HepG2 (cell line): ENCODE measurements around the gene KCNQ1OT1. TPM values are rescaled to one million over a fixed set of nuclear protein-coding genes. Genes with fewer than 3 reads are reported as not detected.

Source experiments
- ATAC-seq: fragments of 200-7000 bp; cut with Tn5 transposase; 3 replicates; pipeline ENCODE4 v1.9.1; 2020; ENCODE audit warnings: mild to moderate bottlenecking, moderate library complexity
- BruUV-seq: library from RNA; stranded (reverse); fragments of 400-500 nt; replicated peaks from 2 replicates; lab custom pipeline; 2021; lab: Mats Ljungman, UMichigan
- CTCF ChIA-PET: fragments of 300-600 bp; formaldehyde crosslinking; extraction: SDS; loops from one replicate; lab custom pipeline; 2021; ENCODE audit warnings: low total read pairs, inconsistent platforms, low intra/inter-chr PET ratio; lab: Yijun Ruan, JAX
- POLR2A ChIA-PET: fragments of 350-600 bp; sonication (Branson Sonifier 250); formaldehyde crosslinking; loops from one replicate; lab custom pipeline; 2020; ENCODE audit warnings: antibody characterized with exemption, inconsistent platforms; lab: Yijun Ruan, JAX
- DNase-seq: peaks from one replicate; pipeline ENCODE4 v3.0.0-alpha.2; 2015; ENCODE audit warnings: low spot score
- FAIRE-seq: peaks from 3 replicates; lab custom pipeline; 2011; peaks lifted over from hg19 to GRCh38; lab: Jason Lieb, UNC
- H2AFZ ChIP-seq: one replicate; pipeline ENCODE4 v1.6.1; 2011; ENCODE audit warnings: low read length, inconsistent platforms
- H3K27ac ChIP-seq: fragments of 300-600 bp; 3 replicates; pipeline ENCODE4 v1.8.0; 2011; ENCODE audit warnings: mixed run types, mild to moderate bottlenecking, mixed read lengths, low read length, inconsistent platforms; ENCODE audit not compliant: insufficient read depth; ENCODE audit errors: extremely low read length
- H3K27me3 ChIP-seq, 2 experiments: fragments of 200-600 bp in 1 of 2; 2 replicates in 1 of 2; 3 replicates in 1 of 2; pipeline versions ENCODE4 v1.6.0 to v1.8.0; 2011; ENCODE audit warnings: low read length in 2 of 2, mild to moderate bottlenecking in 2 of 2, moderate library complexity in 2 of 2, inconsistent platforms in 1 of 2; ENCODE audit not compliant: insufficient read depth in 2 of 2, control insufficient read depth in 1 of 2
- H3K36me3 ChIP-seq, 2 experiments: fragments of 200-600 bp in 1 of 2; replicated peaks in 1 of 2; 2 replicates in 1 of 2; 3 replicates in 1 of 2; pipeline versions ENCODE4 v1.5.1 to v1.8.0; 2011; ENCODE audit warnings: low read length in 2 of 2, inconsistent platforms in 1 of 2; ENCODE audit not compliant: insufficient read depth in 2 of 2, control insufficient read depth in 1 of 2
- H3K4me1 ChIP-seq: 2 replicates; pipeline ENCODE4 v1.5.1; 2012; ENCODE audit warnings: low read length, inconsistent platforms; ENCODE audit not compliant: insufficient read depth
- H3K4me2 ChIP-seq: 2 replicates; pipeline ENCODE4 v1.6.0; 2011; ENCODE audit warnings: low read depth, low read length, inconsistent platforms
- H3K4me3 ChIP-seq, 3 experiments: fragments of 200-600 bp in 1 of 3; sonication (generic), shearing (Covaris generic) in 1 of 3; replicated peaks in 1 of 3; 2 replicates each; pipeline ENCODE4 v1.5.1; 2011 to 2016; ENCODE audit warnings: low read length in 3 of 3, inconsistent platforms in 2 of 3, low read depth in 2 of 3, mild to moderate bottlenecking in 2 of 3, control low read depth in 1 of 3, mixed read lengths in 1 of 3; ENCODE audit not compliant: insufficient read depth in 1 of 3
- H3K79me2 ChIP-seq: one replicate; pipeline ENCODE4 v1.6.1; 2011; ENCODE audit warnings: low read length, inconsistent platforms; ENCODE audit not compliant: insufficient read depth
- H3K9ac ChIP-seq: 2 replicates; pipeline ENCODE4 v1.6.0; 2011; ENCODE audit warnings: mild to moderate bottlenecking, low read depth, low read length, inconsistent platforms; ENCODE audit not compliant: insufficient read depth
- H3K9me3 ChIP-seq: 2 replicates; pipeline ENCODE4 v1.5.1; 2012; ENCODE audit warnings: mild to moderate bottlenecking, low read length
- H4K20me1 ChIP-seq: 2 replicates; pipeline ENCODE4 v1.6.0; 2011; ENCODE audit warnings: inconsistent platforms, mild to moderate bottlenecking, low read length, moderate library complexity; ENCODE audit not compliant: insufficient read depth
- CHD4 ChIP-seq: fragments of 200-600 bp; sonication (generic); IDR thresholded peaks from 2 replicates; pipeline ENCODE4 v1.7.0; 2017; ENCODE audit warnings: mild to moderate bottlenecking, low read length, borderline replicate concordance
- ERF ChIP-seq: IDR thresholded peaks from 2 replicates; pipeline ENCODE4 v1.6.1; 2018; ENCODE audit warnings: missing biosample characterization, missing genetic modification reagents
- ZNF280D ChIP-seq: sonication (generic); formaldehyde crosslinking; IDR thresholded peaks from 2 replicates; pipeline ENCODE4 v1.5.1; 2020; ENCODE audit warnings: mild to moderate bottlenecking, missing genetic modification reagents
- ZNF607 ChIP-seq: sonication (generic); formaldehyde crosslinking; IDR thresholded peaks from 2 replicates; pipeline ENCODE4 v1.5.1; 2020; ENCODE audit warnings: missing genetic modification reagents, mild to moderate bottlenecking, borderline replicate concordance
- ZNF629 ChIP-seq: sonication (generic); formaldehyde crosslinking; conservative IDR thresholded peaks from 2 replicates; pipeline ENCODE4 v1.5.0; 2020; ENCODE audit warnings: missing genetic modification reagents
- WGBS: methylation state at CpG from one replicate; pipeline ENCODE4 v1.1.6; 2017; ENCODE audit warnings: low lambda C conversion rate; 5-methylcytosine and 5-hydroxymethylcytosine counted together
- in situ Hi-C: cut with HindIII; loops from 2 replicates; pipeline ENCODE4 v1.10.0; 2017; ENCODE audit warnings: low pct_unique_long_range_greater_than_20kb; ENCODE audit not compliant: extremely low pct_ligation_motif_present
- intact Hi-C: fragments of 100-400 bp; cut with micrococcal nuclease; formaldehyde crosslinking; loops from one replicate; pipeline ENCODE4 v1.10.0; 2022; ENCODE audit not compliant: unreplicated experiment
- polyA plus RNA-seq, 8 experiments: library from polyadenylated mRNA; depleted of rRNA in 3 of 8; stranded (reverse) in 7 of 8; unstranded in 1 of 8; fragments of >200 nt; fragmentation: Illumina TruSeq in 4 of 8; extraction: Trizol in 4 of 8; gene quantifications; 2 replicates each; pipeline versions ENCODE4 v1.2.1 to v1.2.3, GENCODE V29; 2011 to 2016; ENCODE audit warnings: low read depth in 4 of 8, missing spikeins in 1 of 8, mixed read lengths in 1 of 8; ENCODE audit not compliant: insufficient read depth in 1 of 8
- total RNA-seq, 5 experiments: library from RNA; depleted of rRNA; stranded (reverse); fragments of >200 nt; fragmentation: Illumina TruSeq; extraction: Trizol; gene quantifications; 2 replicates each; pipeline ENCODE4 v1.2.3, GENCODE V29; 2016; ENCODE audit warnings: low read depth in 1 of 5
- TF ChIP-seq, protein P1 (sequence below): sonication (generic); formaldehyde crosslinking; IDR thresholded peaks from 2 replicates; pipeline ENCODE4 v1.4.0; 2020; ENCODE audit warnings: missing genetic modification reagents, borderline replicate concordance

KCNQ1OT1 gene
- total and polyA plus RNA-seq, 2 of the 13 experiments (the other 11 are each of a cell fraction or from before 2014, with no cell fraction given): 1.3 to 18.9 TPM

- TF ChIP-seq ZNF280D (CRISPR knock-in tag): no peak
- TF ChIP-seq, protein P1, sequence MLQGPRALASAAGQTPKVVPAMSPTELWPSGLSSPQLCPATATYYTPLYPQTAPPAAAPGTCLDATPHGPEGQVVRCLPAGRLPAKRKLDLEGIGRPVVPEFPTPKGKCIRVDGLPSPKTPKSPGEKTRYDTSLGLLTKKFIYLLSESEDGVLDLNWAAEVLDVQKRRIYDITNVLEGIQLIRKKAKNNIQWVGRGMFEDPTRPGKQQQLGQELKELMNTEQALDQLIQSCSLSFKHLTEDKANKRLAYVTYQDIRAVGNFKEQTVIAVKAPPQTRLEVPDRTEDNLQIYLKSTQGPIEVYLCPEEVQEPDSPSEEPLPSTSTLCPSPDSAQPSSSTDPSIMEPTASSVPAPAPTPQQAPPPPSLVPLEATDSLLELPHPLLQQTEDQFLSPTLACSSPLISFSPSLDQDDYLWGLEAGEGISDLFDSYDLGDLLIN (CRISPR knock-in tag): no peak
- no peak for TF ChIP-seq ERF (CRISPR knock-in tag)
- TF ChIP-seq CHD4: no peak
Measured at GRCh38 chr11:2708151-2708581, 8.4 kb upstream of the KCNQ1OT1 start (continued).

DNA sequence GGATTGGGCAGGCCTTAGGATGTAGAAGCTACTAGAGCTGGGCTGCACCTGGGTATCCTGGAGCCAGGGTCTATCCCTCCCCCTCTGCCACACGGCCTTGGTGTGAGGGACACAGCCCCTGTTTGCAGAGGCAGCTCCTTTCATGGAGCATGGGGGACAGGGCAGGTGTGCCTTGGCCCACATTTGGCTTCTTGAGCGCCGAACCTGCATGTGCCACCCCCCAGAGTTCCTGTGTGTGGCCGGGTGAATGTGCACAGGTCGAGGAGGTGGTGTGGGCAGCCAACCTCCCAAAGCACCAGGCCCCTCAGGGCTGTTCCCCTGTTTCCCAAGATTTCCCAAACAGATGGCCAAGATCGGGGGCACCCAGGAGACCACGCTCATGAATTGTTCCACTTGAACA, 7.9 kb upstream of the KCNQ1OT1 start:
- POLR2A ChIA-PET: interaction anchor here (1.2 to 1.3 kb wide), 2 partner anchors 8 to 25 kb away, joined by 4 to 5 read pairs; partner anchors contain the start of gene KCNQ1OT1
- H3K9me3 ChIP-seq: peaks cover 15% of the 10 kb centered on the region
- no peak overlapping the region for H3K4me3 ChIP-seq
- H3K79me2 ChIP-seq: no peaks in the 10 kb centered on the region
- no peak overlapping the region for H3K4me2 ChIP-seq
- no peak for DNase-seq
- peaks cover 9 to 27% of the 10 kb centered on the region in 2 experiments for H3K27me3 ChIP-seq
- TF ChIP-seq ZNF607 (CRISPR knock-in tag): no peak
- TF ChIP-seq ZNF629 (CRISPR knock-in tag): peak; percentile 64
- no peak for FAIRE-seq
- no peak overlapping the region for H3K9ac ChIP-seq
- H3K4me1 ChIP-seq: peaks cover 14% of the 10 kb centered on the region
- no peaks in the 10 kb centered on the region for H3K36me3 ChIP-seq
- no peak overlapping the region for H3K27ac ChIP-seq
- no TSS peak for BruUV-seq
- H4K20me1 ChIP-seq: no peaks in the 10 kb centered on the region
- CTCF ChIA-PET: no interaction called here
- 100% methylated on average over 1 of the region's 7 CpGs for WGBS
- intact Hi-C loops: no loop called here
- ATAC-seq: no peak
- H2AFZ ChIP-seq: no peak overlapping the region
- in situ Hi-C loops: no loop called here
